Measurements from ENCODE around the gene SLTM.
"Not testable (repeated sequence)": the region's sequence is repeated elsewhere in the genome, so short reads cannot be mapped to it uniquely, and the experiment has no call there.

SLTM gene

DNA sequence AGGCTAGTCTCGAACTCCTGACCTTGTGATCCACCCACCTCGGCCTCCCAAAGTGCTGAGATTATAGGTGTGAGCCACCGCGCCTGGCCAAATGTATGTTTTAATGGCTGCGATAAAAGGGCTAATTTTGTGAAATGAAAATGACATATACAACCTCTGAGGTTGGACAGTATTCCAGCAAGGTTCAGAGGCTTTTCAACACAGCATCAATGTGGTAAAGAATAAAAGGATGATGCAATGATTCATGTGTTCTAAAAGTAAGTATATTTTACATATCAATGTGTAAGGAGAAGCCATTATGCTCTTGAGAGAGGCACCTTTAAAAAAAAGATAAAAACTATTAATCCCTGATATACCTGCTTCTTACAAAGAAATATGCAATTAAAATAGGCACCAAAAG, 6.7 kb downstream of the SLTM start:
- DNase-seq (ENCODE audit: low read depth, low spot score), result no peak

DNA sequence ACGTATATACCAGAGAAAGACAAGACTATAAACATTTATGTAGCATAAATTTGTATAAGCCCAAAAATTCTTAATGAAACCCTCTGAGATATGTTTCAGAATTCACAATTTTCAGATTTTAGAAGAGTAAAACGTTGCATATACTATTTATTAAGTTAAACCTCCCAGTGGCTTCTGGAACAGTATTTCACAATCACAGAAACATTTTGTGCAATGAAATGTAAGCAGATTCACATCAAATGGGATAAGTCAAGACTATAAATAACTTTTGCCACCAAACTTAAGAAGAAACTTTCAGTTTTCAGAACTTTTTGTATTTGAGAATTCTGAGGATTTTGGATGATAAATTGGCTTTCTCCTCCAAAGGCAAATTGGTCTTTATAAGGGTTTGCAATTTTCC, 9.2 kb downstream of the SLTM start:
- no peak for DNase-seq (ENCODE audit: low read depth, low spot score)

DNA sequence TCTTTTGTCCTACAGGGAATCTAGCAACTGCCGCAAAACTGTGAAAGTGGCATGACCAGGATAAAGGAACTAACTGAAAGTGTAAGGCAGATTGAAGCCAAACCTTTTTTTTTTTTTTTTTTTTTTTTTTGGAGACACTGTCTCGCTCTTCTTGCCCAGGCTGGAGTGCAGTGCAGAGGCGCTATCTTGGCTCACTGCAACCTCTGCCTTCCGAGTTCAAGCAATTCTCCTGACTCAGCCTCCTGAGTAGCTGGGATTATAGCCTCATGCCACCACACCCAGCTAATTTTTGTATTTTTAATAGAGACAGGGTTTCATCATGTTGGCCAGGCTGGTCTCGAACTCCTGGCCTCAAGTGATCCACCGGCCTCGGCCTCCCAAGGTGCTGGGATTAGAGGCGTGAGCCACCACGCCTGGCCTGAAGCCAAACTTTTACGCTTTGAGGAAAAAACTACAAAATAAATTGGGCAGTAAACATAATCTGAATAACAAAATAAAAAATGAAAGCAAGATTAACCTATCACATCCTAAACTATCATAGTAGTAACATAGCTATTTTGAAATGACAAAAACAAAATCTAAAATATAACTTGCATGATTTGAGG, 9.7 kb downstream of the SLTM start:
- no peak for DNase-seq (ENCODE audit: low read depth, low spot score)

DNA sequence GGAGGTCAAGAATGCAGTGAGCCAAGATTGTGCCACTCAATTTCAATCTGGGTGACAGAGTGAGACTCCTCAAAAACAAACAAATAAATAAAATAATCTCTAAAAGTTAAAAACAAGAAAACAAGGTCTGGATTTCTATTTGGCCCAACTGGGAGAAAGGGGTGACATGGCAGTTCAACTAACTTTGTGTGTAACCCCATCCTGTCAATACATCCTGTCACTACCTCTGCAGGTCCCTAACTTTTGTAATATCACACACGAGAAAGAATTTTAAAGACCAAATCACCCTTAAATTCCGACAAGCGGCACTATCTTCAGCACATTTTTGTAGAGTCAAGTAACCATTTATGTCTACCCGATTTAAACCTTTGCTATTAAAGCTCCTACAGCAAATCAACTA, 10.2 kb downstream of the SLTM start:
- no peak for DNase-seq (ENCODE audit: low read depth, low spot score)

DNA sequence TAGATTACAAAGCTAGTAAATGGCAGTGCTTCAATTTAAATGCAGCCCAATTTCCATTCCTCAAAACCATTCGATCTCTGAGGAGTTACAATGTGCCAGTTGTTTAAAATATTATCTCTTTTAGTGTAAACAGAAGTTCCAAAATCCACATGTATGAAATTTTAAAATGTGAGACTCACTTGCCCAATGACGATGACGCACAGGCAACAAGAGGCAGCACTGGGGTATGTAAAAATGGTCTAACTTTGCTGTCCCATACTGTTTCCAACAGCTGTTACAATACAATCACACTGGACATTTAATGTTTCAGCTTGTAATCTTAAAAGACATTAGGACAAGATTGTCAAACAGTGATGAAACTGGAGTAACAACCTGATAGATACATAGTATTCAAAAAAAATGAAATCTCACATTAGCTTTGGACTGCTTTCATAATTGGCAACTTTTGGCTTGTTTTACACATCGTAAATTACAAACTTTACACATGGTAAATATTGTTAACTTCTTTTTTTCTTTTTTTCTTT, 12.2 kb downstream of the SLTM start:
- DNase-seq (ENCODE audit: low read depth, low spot score), result no peak

DNA sequence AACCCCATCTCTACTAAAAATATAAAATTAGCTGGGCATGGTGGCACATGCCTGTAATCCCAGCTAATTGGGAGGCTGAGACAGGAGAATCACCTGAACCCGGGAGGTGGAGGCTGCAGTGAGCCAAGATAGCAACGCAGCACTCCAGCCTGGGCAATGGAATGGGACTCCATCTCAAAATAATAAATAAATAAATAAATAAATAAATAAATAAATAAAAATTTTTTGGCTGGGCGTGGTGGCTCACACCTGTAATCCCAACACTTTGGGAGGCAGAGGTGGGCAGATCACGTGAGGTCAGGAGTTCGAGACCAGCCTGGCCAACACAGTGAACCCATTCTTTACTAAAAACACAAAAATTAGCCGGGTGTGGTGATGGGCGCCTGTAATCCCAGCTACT, 13.0 kb downstream of the SLTM start:
- not testable (repeated sequence) for DNase-seq (ENCODE audit: low read depth, low spot score)

DNA sequence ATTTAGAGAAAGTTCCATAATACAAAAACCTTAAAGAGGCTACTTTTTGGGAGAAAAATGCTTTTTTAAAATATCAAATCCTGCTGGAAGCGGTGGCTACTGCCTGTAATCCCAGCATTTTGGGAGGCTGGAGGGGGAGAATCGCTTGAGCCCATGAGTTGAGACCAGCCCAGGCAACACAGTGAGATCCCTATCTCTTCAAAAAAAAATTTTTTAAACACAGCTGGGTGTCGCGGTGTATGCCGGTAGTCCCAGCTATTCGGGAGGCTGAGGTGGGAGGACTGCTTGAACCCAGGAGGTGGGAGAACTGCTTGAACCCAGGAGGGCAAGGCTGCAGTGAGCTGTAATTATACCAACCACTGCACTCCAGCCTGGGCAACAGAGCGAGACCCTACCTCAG, 14.2 kb downstream of the SLTM start:
- DNase-seq (ENCODE audit: low read depth, low spot score), result no peak

DNA sequence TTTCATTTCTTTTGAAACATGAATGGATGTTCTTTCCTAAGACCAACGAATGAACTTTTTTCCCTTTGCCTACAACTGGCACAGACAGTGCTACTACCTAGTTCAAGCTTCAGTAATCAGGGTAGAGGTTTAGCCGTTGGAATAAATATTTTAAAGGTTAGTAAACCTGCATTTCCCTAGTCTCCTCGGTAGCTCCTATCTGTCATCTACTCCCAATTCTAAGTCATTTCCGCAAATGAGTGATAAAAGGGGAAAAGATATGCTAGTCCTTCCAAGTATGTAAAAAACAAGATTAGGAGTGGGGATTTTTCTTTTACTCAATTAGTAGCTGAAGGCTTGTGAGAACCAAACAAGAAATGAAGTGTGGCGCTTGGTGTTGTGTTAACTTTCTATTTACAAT, 15.2 kb downstream of the SLTM start:
- DNase-seq (ENCODE audit: low read depth, low spot score), result no peak

DNA sequence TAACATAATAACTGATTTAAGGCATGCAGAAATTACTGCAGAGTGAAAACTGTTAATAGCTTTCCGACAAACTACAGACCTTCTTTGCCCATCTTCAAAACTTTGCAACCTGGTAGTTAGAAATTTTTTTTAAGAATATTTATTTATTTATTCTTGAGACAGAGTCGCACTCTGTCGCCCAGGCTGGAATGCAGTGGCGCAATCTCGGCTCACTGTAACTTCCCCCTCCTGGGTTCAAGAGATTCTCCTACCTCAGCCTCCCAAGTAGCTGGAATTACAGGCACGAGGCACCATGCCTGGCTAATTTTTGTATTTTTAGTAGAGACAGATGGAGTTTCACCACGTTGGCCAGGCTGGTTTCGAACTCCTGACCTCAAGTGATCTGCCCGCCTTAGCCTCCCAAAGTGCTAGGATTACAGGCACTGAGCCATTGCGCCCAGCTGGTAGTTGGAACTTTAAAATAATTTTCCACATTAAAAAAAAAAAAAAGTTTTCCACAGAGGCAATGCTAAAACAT, 15.8 kb downstream of the SLTM start:
- not testable (repeated sequence) for DNase-seq (ENCODE audit: low read depth, low spot score)

DNA sequence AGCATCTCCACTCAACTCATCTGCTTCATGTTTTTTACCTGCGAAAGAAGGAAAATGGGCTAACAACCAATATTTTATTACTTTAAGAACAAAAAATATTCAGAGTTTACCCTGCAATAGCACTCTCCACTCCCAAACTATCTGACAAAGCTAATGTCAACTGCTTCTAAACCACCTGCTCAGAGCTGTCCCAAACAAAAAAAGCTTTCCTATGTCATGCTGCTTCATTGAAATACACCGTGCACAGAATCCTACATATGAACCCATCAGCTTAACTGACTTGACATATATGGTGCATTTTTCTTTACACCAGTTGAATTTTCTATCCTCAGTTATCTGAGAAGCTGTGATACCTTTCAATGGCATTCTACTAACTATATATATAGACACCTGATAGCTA, 16.5 kb downstream of the SLTM start:
- DNase-seq (ENCODE audit: low read depth, low spot score), result no peak

DNA sequence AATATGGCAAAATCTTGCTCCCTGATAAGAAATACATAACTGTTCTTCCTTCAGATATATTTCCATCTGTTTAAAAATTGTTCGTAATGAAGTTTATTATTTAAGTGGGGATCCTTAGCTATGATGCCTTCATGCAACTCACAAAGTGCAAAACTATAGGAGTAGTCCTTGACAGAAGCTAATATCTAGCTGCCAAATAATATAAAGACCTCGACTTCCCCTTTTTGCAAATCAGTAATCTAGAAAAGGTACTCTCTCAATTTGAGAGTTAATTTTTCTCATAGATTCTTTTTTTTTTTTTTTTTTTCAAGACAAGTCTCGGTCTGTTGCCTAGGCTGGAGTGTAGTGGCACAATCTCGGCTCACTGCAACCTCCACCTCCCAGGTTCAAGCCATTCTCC, 23.0 kb downstream of the SLTM start:
- no peak for DNase-seq (ENCODE audit: low read depth, low spot score)

DNA sequence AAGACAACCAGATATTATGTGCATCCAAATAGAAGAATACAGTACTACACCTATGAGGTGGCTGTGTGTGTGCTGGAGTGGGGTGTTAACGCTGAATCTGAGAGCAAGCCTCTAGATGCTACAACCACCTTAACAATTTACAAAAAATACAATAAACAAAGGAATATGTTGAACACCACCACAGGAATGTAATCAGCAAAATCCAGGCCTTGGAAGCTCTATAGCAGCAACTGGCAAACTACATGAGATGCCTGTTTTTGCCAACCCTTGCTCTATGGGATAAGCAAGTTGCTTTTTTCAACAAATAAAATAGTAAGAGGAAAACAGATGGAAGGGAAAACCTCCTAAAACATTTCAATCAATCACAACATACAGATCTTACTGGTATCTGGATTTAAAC, 23.9 kb downstream of the SLTM start:
- DNase-seq (ENCODE audit: low read depth, low spot score), result no peak

DNA sequence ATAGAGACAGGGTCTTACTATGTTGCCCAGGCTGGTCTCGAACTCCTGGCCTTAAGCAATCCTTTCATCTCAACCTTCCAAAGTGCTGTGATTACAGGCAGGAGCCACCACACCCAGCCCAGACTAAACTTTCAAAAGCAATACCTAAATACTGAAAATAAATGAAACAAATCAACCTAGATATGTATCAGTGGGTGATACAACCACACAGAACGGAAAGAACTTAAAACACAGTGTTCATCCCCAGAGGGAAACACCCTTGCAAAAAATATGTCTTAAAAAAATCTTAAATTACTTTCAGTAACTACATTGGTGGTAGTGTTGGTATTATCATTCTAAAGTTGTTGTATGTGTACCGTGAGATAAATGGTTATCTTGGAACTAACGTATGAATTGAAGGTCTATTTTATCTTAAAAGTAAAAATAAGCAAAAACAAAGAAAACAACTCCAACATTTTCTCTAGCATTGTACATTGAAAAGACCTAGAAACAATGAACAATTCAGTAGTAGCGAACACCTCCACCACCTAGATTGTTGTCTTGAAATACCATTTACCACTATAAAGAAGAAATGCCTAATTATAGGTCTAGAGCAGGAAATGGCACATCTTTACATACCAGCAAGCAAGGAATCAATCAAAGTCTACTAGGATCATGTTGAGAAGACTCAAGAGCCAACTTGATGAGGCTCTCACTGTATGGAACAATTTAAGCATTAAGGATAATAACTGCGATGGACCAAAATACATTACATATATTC, 24.7 kb downstream of the SLTM start:
- no peak for DNase-seq (ENCODE audit: low read depth, low spot score)

DNA sequence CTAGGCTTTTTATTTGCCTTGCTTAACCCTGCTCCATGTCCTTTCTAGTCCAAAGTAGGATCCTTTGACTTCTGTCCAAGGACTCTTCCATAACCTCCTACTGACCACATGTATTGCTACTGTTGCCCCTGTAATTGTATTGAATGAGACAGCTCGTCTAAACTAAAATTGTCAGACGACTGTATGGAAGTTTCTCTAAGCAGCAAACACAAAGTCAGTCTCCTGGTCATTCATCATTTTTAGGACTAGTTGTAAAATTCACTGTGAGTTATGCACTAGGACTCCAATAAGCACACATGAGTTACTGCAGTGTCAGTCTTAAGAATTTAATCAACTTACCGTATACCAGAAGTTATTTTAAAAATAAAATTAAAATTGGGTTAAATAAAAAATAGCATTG, 32.8 kb downstream of the SLTM start:
- no peak for DNase-seq (ENCODE audit: low read depth, low spot score)

DNA sequence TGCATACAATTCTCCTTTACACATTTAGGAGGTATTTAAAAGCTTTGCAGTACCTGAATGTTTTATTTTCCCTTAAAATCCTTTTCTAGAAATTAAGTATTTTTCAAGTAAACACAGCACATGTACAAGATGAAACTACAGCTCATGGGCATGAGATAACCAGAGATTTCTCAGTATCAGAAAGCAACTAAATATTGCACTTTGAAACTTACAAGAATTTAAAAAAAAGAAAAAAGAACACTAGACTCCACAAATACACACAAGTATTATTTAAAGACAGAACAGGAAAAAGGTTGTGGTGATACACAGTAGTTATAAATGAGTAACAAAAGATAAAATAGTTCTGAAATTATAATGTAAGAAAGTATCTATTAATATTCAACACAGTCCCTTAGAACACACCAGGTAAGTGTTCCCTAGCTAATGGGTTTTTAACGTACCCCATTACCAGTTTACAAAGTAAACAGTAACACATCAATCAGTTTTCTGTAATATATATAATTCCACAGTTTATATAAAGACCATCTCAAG, 35.3 kb downstream of the SLTM start:
- DNase-seq (ENCODE audit: low read depth, low spot score), result no peak

DNA sequence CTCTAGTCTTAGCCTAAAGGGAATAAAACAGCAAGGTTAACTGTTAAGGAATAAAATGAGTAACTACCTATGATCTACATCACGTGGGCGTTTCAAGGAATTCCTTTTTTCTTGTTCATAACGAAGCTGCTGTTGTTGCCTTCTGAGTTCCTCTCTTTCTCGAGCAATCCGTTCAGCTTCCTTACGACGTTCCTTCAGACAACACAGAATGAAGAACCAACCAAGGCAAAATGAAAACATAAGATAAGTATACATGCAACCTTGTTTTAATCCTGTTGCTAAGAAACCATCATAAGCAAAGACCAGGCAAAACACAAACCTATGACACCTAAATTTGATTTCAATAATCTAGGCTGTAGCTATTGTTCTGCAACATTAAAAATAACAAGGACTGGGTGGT, 44.1 kb downstream of the SLTM start:
- no peak for DNase-seq (ENCODE audit: low read depth, low spot score)

DNA sequence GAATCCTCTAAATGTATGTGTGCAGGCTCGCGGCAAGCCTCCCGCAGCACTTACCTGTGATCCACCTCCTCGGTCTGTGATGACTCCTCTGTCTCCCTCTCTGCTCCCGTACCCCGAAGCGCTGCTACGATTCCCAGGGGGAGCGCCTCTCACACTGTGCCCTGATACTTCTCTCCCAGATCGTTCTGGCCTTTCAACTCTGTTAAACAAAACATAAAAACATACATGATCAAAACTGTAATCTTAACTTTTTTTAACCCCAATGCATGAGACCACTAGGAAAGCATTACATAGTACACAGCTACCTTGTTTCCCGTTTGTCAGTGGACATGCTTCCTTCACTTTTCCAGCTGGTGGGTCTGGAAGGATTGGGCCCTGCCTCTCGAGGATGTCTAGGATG, 46.6 kb downstream of the SLTM start:
- no peak for DNase-seq (ENCODE audit: low read depth, low spot score)

DNA sequence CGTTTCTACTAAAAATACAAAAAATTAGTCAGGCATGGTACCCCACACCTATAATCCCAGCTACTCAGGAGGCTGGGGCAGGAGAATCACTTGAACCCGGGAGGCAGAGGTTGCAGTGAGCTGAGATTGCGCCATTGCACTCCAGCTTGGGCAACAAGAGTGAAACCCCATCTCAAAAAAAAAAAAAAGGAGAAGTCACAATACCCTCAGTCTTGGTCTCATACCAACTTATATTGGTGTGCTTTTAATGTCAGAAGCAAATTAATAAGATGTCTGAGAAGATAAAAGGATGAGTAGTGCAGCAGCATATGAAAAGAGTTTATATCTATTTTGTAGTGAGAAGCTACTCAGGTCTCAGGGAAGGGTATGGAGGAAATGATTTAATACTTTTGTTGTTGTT, 49.6 kb downstream of the SLTM start:
- DNase-seq (ENCODE audit: low read depth, low spot score), result not testable (repeated sequence)

DNA sequence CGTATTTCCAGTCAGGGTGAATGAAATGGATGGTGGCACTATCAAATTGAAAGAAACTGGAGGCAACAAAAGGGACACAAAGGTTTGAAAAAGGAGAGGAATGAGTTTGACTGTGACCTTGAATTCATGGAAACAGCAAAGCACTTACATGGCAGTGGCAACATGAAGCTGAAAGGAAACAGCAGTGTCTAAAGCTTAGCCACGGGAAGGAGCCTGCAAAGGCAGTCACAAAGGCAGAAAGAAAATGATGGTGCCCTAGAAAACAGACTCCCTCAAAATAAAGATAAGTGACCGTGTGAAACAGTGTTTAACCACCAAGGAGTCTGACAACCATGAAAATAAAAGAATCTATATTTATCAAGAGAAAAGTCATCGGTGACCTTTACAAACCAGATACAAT, 51.2 kb downstream of the SLTM start:
- no peak for DNase-seq (ENCODE audit: low read depth, low spot score)

DNA sequence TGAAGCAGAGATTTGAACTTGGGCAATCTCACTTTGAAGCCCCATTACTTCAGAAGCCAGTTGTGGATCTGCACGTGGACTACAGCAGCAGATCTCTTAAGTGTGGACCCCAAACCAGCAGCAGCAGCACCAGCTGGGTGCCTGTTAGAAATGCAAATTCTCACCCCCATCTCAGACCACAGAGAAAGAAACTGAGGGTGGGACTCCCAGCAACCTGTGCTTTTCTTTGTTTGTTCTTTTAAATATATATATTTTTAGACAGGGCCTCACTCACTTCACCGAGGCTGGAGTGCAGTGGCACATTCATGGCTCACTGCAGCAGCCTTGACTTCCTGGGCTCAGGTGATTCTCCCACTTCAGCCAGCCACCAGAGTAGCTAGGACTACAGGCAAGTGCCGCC, 53.2 kb downstream of the SLTM start:
- DNase-seq (ENCODE audit: low read depth, low spot score), result no peak

DNA sequence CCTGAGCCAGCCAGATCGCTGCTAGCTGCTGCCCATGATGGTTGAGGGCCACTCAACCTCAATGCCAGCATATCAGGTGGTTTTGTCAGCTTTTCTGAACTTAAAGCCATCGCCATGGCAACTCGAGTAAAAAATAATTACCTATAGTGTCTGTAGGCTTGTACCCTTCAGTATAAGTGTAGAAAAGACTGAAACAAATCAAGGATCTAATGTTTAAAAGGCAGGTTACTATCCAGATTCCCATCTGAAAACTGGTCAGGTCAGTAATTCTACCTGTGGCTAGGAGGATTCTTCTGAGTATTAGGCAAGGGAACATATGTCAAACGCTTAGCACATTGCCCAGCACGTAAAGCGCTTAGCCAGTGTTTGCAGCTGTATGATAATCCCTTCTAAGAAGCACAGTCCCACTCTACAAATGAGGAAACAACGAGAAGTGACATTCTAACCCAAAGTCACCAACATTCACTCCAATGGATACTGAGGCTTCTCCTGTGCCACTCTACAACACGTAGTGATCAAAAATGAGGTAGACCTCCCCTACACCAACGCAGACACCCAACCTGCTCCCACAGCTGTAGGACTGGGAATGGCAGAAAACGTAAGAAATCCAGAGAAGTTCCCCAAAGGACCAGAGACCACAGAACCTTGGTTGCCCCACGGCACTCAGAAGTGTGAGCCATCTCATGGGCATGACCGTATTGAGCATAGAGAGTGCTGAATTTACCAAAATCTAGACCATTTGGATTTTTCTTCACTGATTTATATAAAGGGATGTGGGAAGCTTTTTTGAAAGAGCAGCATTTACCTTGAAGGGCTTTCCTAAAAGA, 55.3 kb downstream of the SLTM start:
- no peak for DNase-seq (ENCODE audit: low read depth, low spot score)
